Endodermal cell (in vitro differentiated cells): ENCODE measurements around the gene NUBPL. TPM values are rescaled to one million over a fixed set of nuclear protein-coding genes. Genes with fewer than 3 reads are reported as not detected.

Source experiments
- DNase-seq: peaks from one replicate; pipeline ENCODE4 v3.0.0-alpha.2; 2017
- H3K27ac ChIP-seq: 2 replicates; pipeline ENCODE4 v1.5.1; 2013; ENCODE audit warnings: mild to moderate bottlenecking, low read depth, low read length, moderate library complexity
- H3K27me3 ChIP-seq: 2 replicates; pipeline ENCODE4 v1.6.1; 2013; ENCODE audit warnings: mild to moderate bottlenecking, low read length, moderate library complexity; ENCODE audit not compliant: insufficient read depth, control insufficient read depth, poor library complexity, severe bottlenecking
- H3K36me3 ChIP-seq: 2 replicates; pipeline ENCODE4 v1.7.0; 2013; ENCODE audit warnings: mild to moderate bottlenecking, low read length, moderate library complexity; ENCODE audit not compliant: control insufficient read depth, insufficient read depth
- H3K4me1 ChIP-seq: one replicate; pipeline ENCODE4 v1.7.0; 2013; ENCODE audit warnings: low read length; ENCODE audit not compliant: control insufficient read depth, insufficient read depth
- H3K4me3 ChIP-seq: 2 replicates; pipeline ENCODE4 v1.5.1; 2013; ENCODE audit warnings: mild to moderate bottlenecking, low read length, moderate library complexity
- H3K9ac ChIP-seq: 2 replicates; pipeline ENCODE4 v1.6.1; 2013; ENCODE audit warnings: mild to moderate bottlenecking, low read length, moderate library complexity; ENCODE audit not compliant: poor library complexity, severe bottlenecking; ENCODE audit errors: extremely low read depth
- H3K9me3 ChIP-seq: 2 replicates; pipeline ENCODE4 v1.6.1; 2013; ENCODE audit warnings: mild to moderate bottlenecking, low read length, moderate library complexity; ENCODE audit not compliant: control insufficient read depth
- H3K27ac Mint-ChIP-seq: 2 replicates; pipeline ENCODE4 v1.8.0; 2020; ENCODE audit warnings: mixed read lengths
- H3K27me3 Mint-ChIP-seq: 2 replicates; pipeline ENCODE4 v1.8.0; 2021; ENCODE audit warnings: mild to moderate bottlenecking, mixed read lengths; ENCODE audit not compliant: insufficient read depth
- H3K36me3 Mint-ChIP-seq: 2 replicates; pipeline ENCODE4 v1.8.0; 2020; ENCODE audit warnings: low read depth, mixed read lengths
- H3K4me1 Mint-ChIP-seq: 2 replicates; pipeline ENCODE4 v1.8.0; 2020; ENCODE audit warnings: mixed read lengths
- H3K4me3 Mint-ChIP-seq: 2 replicates; pipeline ENCODE4 v1.8.0; 2020; ENCODE audit warnings: mild to moderate bottlenecking, moderate library complexity, mixed read lengths
- H3K9me3 Mint-ChIP-seq: 2 replicates; pipeline ENCODE4 v1.8.0; 2020; ENCODE audit warnings: mild to moderate bottlenecking, mixed read lengths
- WGBS, 2 experiments: methylation state at CpG; one replicate each; pipeline versions ENCODE4 v1.1.5 to v1.1.7; 2013; ENCODE audit warnings: missing lambda C conversion rate in 2 of 2, mixed read lengths in 1 of 2; ENCODE audit not compliant: insufficient coverage in 1 of 2, insufficient read length in 1 of 2; 5-methylcytosine and 5-hydroxymethylcytosine counted together
- total RNA-seq, 2 donors: library from RNA; stranded (reverse); fragmentation: NEBNext Ultra II Directional in 1 of 2; extraction: Animal tissue kit (Norgen Biotek cat#: 25700) in 1 of 2; gene quantifications; 2 replicates in 1 of 2; 3 replicates in 1 of 2; pipeline ENCODE4 v1.2.1, GENCODE V29; 2021
- TF ChIP-seq, protein P1 (sequence below): fragments of 200-600 bp; sonication (generic); conservative IDR thresholded peaks from 2 replicates; pipeline ENCODE4 v1.5.0; 2021; ENCODE audit warnings: antibody characterized with exemption, mild to moderate bottlenecking

NUBPL gene
- total RNA-seq, 2 donors from 2014 or later: 12.2 to 14.0 TPM

- no peak for DNase-seq
- Histone ChIP-seq H3K36me3 (no peaks in the 10 kb centered on the region), H3K9ac (no peak overlapping the region), H3K27ac (no peak overlapping the region), H3K27me3 (no peaks in the 10 kb centered on the region), H3K4me3 (no peak overlapping the region), H3K4me1 (peaks cover 6% of the 10 kb centered on the region), H3K9me3 (no peaks in the 10 kb centered on the region)
- Mint-ChIP-seq H3K27ac (no peak overlapping the region), H3K4me1 (peaks cover 21% of the 10 kb centered on the region), H3K27me3 (no peaks in the 10 kb centered on the region), H3K36me3 (no peaks in the 10 kb centered on the region), H3K9me3 (no peaks in the 10 kb centered on the region), H3K4me3 (no peak overlapping the region)
- TF ChIP-seq, protein P1, sequence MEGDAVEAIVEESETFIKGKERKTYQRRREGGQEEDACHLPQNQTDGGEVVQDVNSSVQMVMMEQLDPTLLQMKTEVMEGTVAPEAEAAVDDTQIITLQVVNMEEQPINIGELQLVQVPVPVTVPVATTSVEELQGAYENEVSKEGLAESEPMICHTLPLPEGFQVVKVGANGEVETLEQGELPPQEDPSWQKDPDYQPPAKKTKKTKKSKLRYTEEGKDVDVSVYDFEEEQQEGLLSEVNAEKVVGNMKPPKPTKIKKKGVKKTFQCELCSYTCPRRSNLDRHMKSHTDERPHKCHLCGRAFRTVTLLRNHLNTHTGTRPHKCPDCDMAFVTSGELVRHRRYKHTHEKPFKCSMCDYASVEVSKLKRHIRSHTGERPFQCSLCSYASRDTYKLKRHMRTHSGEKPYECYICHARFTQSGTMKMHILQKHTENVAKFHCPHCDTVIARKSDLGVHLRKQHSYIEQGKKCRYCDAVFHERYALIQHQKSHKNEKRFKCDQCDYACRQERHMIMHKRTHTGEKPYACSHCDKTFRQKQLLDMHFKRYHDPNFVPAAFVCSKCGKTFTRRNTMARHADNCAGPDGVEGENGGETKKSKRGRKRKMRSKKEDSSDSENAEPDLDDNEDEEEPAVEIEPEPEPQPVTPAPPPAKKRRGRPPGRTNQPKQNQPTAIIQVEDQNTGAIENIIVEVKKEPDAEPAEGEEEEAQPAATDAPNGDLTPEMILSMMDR: no peak
Measured at GRCh38 chr14:31898838-31899528, 337.8 kb downstream of the NUBPL start.

DNA sequence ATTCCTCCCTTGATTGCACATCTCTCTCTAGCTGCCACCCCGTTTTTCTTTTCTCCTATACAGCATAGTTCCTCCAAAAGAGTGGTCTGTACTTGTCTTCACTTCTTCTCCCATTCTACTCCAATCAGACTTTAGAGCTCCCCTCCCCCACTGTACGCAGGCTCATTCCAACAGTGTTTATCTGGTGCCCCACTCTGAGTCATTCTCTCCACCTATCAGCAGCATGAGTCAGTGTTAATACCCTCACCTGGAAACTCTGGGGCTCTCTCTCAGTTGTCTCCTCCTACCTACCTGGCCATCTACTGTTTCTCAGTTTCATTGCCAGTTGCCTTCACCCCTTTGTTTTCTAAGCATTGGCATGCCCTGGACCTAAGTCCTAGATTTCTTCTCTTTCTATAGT is 340.8 kb downstream of the NUBPL start:
- peaks cover 2% of the 10 kb centered on the region for H3K4me1 Mint-ChIP-seq
- no peaks in the 10 kb centered on the region for H3K36me3 Mint-ChIP-seq
- Histone ChIP-seq H3K36me3 (no peaks in the 10 kb centered on the region), H3K9me3 (no peaks in the 10 kb centered on the region), H3K4me3 (no peak overlapping the region), H3K4me1 (no peaks in the 10 kb centered on the region), H3K9ac (no peak overlapping the region), H3K27ac (no peak overlapping the region), H3K27me3 (no peaks in the 10 kb centered on the region)
- TF ChIP-seq, protein P1: no peak
- H3K9me3 Mint-ChIP-seq: no peaks in the 10 kb centered on the region
- 79 to 90% methylated on average over 2 of the region's 2 CpGs for WGBS, 2 experiments
- DNase-seq: peak; percentile 61
- no peak overlapping the region for H3K4me3 Mint-ChIP-seq
- H3K27ac Mint-ChIP-seq: no peak overlapping the region
- H3K27me3 Mint-ChIP-seq: no peaks in the 10 kb centered on the region

DNA sequence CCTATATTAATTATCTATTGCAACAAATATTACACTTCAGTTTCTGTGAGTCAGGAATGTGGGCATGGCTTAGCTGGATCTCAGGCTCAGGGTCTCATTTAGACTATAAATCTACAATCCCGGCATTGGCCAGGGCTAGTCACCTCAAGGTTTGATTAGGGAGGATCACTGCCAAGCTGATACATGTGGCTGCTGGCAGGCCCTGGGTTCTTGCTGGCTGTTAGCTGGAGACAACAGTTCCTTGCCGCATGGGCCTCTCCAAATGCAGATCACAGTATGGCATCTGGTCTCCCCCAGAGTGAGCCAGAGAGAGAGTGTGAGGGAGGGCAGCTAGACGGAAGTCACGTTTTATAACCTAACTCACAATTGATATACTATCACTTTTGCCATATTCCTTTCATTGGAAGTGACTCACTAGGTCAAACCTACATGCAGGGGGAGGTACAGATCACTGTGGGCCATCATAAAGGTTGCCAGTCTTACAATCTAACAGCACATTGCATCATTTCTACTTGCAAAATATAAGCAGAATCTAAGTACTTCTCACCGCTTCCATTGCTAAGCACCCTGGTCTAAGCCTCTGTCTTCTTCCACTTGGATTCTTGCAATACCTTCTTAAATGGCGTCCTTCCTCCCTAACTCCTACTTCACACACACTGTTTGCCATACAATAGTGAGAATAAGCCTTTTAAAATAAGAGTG is 341.9 kb downstream of the NUBPL start:
- Histone ChIP-seq H3K9me3 (no peaks in the 10 kb centered on the region), H3K9ac (no peak overlapping the region), H3K27me3 (no peaks in the 10 kb centered on the region), H3K36me3 (no peaks in the 10 kb centered on the region), H3K4me3 (no peak overlapping the region), H3K27ac (no peak overlapping the region), H3K4me1 (no peaks in the 10 kb centered on the region)
- TF ChIP-seq, protein P1: no peak
- Mint-ChIP-seq H3K4me3 (no peak overlapping the region), H3K4me1 (no peaks in the 10 kb centered on the region), H3K27ac (no peak overlapping the region), H3K27me3 (no peaks in the 10 kb centered on the region), H3K36me3 (no peaks in the 10 kb centered on the region), H3K9me3 (peaks cover 3% of the 10 kb centered on the region)
- 73 to 85% methylated on average over 3 to 6 of the region's 6 CpGs for whole genome bisulfite sequencing, 2 experiments
- DNase-seq: no peak
